ENCODE measurements around the gene RCHY1.

DNA sequence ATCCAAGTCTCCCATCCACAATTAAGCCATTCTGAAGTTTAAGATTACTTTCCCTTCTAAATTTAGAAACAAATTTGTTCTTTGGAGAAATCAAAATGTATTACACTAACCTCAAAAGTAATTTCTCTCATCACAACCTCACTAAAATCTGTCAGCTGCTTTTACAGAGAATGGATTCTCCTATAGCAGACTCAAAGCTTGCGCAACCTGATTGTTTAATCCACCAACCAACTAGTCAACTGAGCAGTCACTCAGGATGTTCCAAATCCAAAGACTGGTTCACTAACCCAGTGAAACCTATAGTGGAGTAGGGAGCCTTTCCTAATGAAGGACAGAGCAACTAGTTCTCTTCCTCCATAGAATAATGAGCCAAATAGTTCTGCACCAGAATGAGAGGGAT, 44.3 kb downstream of the RCHY1 start:
- TF ChIP-seq, protein P1, sequence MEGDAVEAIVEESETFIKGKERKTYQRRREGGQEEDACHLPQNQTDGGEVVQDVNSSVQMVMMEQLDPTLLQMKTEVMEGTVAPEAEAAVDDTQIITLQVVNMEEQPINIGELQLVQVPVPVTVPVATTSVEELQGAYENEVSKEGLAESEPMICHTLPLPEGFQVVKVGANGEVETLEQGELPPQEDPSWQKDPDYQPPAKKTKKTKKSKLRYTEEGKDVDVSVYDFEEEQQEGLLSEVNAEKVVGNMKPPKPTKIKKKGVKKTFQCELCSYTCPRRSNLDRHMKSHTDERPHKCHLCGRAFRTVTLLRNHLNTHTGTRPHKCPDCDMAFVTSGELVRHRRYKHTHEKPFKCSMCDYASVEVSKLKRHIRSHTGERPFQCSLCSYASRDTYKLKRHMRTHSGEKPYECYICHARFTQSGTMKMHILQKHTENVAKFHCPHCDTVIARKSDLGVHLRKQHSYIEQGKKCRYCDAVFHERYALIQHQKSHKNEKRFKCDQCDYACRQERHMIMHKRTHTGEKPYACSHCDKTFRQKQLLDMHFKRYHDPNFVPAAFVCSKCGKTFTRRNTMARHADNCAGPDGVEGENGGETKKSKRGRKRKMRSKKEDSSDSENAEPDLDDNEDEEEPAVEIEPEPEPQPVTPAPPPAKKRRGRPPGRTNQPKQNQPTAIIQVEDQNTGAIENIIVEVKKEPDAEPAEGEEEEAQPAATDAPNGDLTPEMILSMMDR (IDR thresholded peaks at IDR 0.05): no peak
- no peak for TF ChIP-seq EZH2 (IDR thresholded peaks at IDR 0.05)

All from neural progenitor cell (in vitro differentiated cells).